NCI-H2029 (cell line): ENCODE data around the gene KCNIP3.

ENCODE experiments used
- DNase-seq: peaks from one replicate; lab custom pipeline; 2025; lab: John Stamatoyannopoulos, UW

KCNIP3 gene

GRCh38 chr2:95274291-95275150 is 22.6 kb upstream of the KCNIP3 start, which contains the start of gene PROM2:
PROM2 (plus strand) TSS chr2:95274449; CDS start chr2:95274586, 137 bp downstream.
- no peak for DNase-seq

- no peak for DNase-seq
These were observed 22.0 kb upstream of the KCNIP3 start for GRCh38 chr2:95275151-95275515.

- no peak for DNase-seq
These were observed 21.4 kb upstream of the KCNIP3 start for GRCh38 chr2:95275601-95276243.

- no peak for DNase-seq
These were observed 20.8 kb upstream of the KCNIP3 start for GRCh38 chr2:95276244-95276887.

- no peak for DNase-seq
These were observed 20.3 kb upstream of the KCNIP3 start for GRCh38 chr2:95276888-95277245.

GRCh38 chr2:95277246-95277906 is 19.8 kb upstream of the KCNIP3 start:
- DNase-seq: no peak

GRCh38 chr2:95278051-95278471 is 19.1 kb upstream of the KCNIP3 start:
- DNase-seq: no peak

GRCh38 chr2:95278637-95279225 is 18.4 kb upstream of the KCNIP3 start:
- DNase-seq: no peak

GRCh38 chr2:95279435-95280035 is 17.6 kb upstream of the KCNIP3 start:
- DNase-seq: no peak

GRCh38 chr2:95281071-95281470 is 16.1 kb upstream of the KCNIP3 start:
- no peak for DNase-seq

- DNase-seq: no peak
These were observed 15.4 kb upstream of the KCNIP3 start for GRCh38 chr2:95281786-95282185.

- DNase-seq: no peak
These were observed 14.7 kb upstream of the KCNIP3 start for GRCh38 chr2:95282458-95282857.

GRCh38 chr2:95283562-95283961 is 13.6 kb upstream of the KCNIP3 start:
- DNase-seq: no peak

- no peak for DNase-seq
These were observed 12.1 kb upstream of the KCNIP3 start for GRCh38 chr2:95284886-95285541.

- DNase-seq: no peak
These were observed 11.6 kb upstream of the KCNIP3 start for GRCh38 chr2:95285542-95285932.

- DNase-seq: no peak
These were observed 9.8 kb upstream of the KCNIP3 start for GRCh38 chr2:95287336-95287735.

GRCh38 chr2:95287806-95288205 is 9.3 kb upstream of the KCNIP3 start:
- no peak for DNase-seq

GRCh38 chr2:95289253-95289652 is 7.9 kb upstream of the KCNIP3 start:
- no peak for DNase-seq

GRCh38 chr2:95291222-95291621 is 5.9 kb upstream of the KCNIP3 start:
- DNase-seq: no peak

GRCh38 chr2:95292623-95293260 is 4.4 kb upstream of the KCNIP3 start:
- no peak for DNase-seq
